HT1080 (cell line): ENCODE data around the gene HDGFL2. TPM values are rescaled to one million over a fixed set of nuclear protein-coding genes. Genes with fewer than 3 reads are reported as not detected.

Experiments
- DNase-seq: peaks from one replicate; pipeline ENCODE4 v3.0.0-alpha.2; 2015; ENCODE audit warnings: low read depth
- polyA plus RNA-seq, 2 experiments: library from polyadenylated mRNA; depleted of rRNA; stranded (reverse); fragments of >200 nt; gene quantifications; 2 replicates each; pipeline ENCODE4 v1.2.3, GENCODE V29; 2015
- total RNA-seq: library from RNA; depleted of rRNA; stranded (reverse); fragments of >200 nt; shearing (Covaris generic); gene quantifications from 2 replicates; pipeline ENCODE4 v1.2.3, GENCODE V29; 2014; rRNA removed

The HDGFL2 gene
- 21.4 and 26.4 TPM in 2 replicates for total RNA-seq
- 40.6 and 45.7 TPM in 2 replicates for polyA plus RNA-seq (2015; cell fraction: cytosol; rRNA removed)
- 66.1 and 68.7 TPM in 2 replicates for polyA plus RNA-seq (2015; cell fraction: nucleus; rRNA removed)

- DNase-seq = no peak
Observed at GRCh38 chr19:4472174-4472974, at the start of gene HDGFL2. HDGFL2 (plus strand) TSS chr19:4472297; CDS start chr19:4472351, 54 bp downstream.

- DNase-seq = no peak
Observed at GRCh38 chr19:4423416-4424126, 48.5 kb upstream of the HDGFL2 start.

GRCh38 chr19:4425537-4425936 is 46.6 kb upstream of the HDGFL2 start:
- DNase-seq = no peak

GRCh38 chr19:4428326-4428975 is 43.6 kb upstream of the HDGFL2 start:
- DNase-seq = no peak

- no peak for DNase-seq
Observed at GRCh38 chr19:4429256-4429655, 42.8 kb upstream of the HDGFL2 start.

GRCh38 chr19:4429771-4430171 is 42.3 kb upstream of the HDGFL2 start:
- DNase-seq = no peak

GRCh38 chr19:4430760-4431159 is 41.3 kb upstream of the HDGFL2 start:
- no peak for DNase-seq

- DNase-seq = no peak
Observed at GRCh38 chr19:4431296-4431695, 40.8 kb upstream of the HDGFL2 start.

GRCh38 chr19:4431808-4432674 is 40.1 kb upstream of the HDGFL2 start:
- no peak for DNase-seq

- DNase-seq = no peak
Observed at GRCh38 chr19:4432918-4433506, 39.1 kb upstream of the HDGFL2 start.

- DNase-seq = no peak
Observed at GRCh38 chr19:4434391-4434790, 37.7 kb upstream of the HDGFL2 start.

GRCh38 chr19:4436231-4436630 is 35.9 kb upstream of the HDGFL2 start:
- DNase-seq = no peak

- DNase-seq = no peak
Observed at GRCh38 chr19:4437103-4437502, 35.0 kb upstream of the HDGFL2 start.

GRCh38 chr19:4439243-4439642 is 32.9 kb upstream of the HDGFL2 start:
- DNase-seq = no peak

- DNase-seq = no peak
Observed at GRCh38 chr19:4441994-4442818, 29.9 kb upstream of the HDGFL2 start.

- no peak for DNase-seq
Observed at GRCh38 chr19:4442819-4443146, 29.3 kb upstream of the HDGFL2 start.

- DNase-seq = no peak
Observed at GRCh38 chr19:4443188-4443587, 28.9 kb upstream of the HDGFL2 start.

GRCh38 chr19:4443966-4444764 is 27.9 kb upstream of the HDGFL2 start:
- DNase-seq = no peak
